Nucleus accumbens (tissue), 56 donors: Measurements from ENCODE around the gene SRCAP.

Experiments
- DNase-seq, 56 donors: peaks; one replicate each; lab custom pipeline; 2025; lab: John Stamatoyannopoulos, UW

SRCAP gene

GRCh38 chr16:30728321-30728720 is 29.4 kb downstream of the SRCAP start:
- DNase-seq = no peak

GRCh38 chr16:30728899-30729672 is 30.1 kb downstream of the SRCAP start:
- no peak for DNase-seq

GRCh38 chr16:30731411-30731810 is 32.4 kb downstream of the SRCAP start:
- no peak for DNase-seq

GRCh38 chr16:30736995-30737793 is 38.2 kb downstream of the SRCAP start:
- DNase-seq = no peak

- no peak for DNase-seq
These were observed 39.0 kb downstream of the SRCAP start for GRCh38 chr16:30737794-30738648.

GRCh38 chr16:30738984-30739951 is 40.3 kb downstream of the SRCAP start:
- no peak for DNase-seq

- peak in 2 of 56 donors; percentile 6 to 26 for DNase-seq
These were observed 41.6 kb downstream of the SRCAP start for GRCh38 chr16:30740364-30741251.

GRCh38 chr16:30741461-30741914 is 42.5 kb downstream of the SRCAP start:
- no peak for DNase-seq

- no peak for DNase-seq
These were observed 44.7 kb downstream of the SRCAP start for GRCh38 chr16:30743716-30744115.

- no peak for DNase-seq
These were observed 45.2 kb downstream of the SRCAP start for GRCh38 chr16:30744183-30744582.

- DNase-seq = no peak
These were observed 46.1 kb downstream of the SRCAP start for GRCh38 chr16:30745082-30745481.

GRCh38 chr16:30746638-30747175 is 47.7 kb downstream of the SRCAP start:
- DNase-seq = no peak

- no peak for DNase-seq
These were observed 48.4 kb downstream of the SRCAP start for GRCh38 chr16:30747331-30747730.

GRCh38 chr16:30747799-30748633 is 49.0 kb downstream of the SRCAP start, which contains the start of gene PHKG2:
Gene PHKG2, plus strand, starts transcription at chr16:30748425. Its CDS starts 396 bp downstream, at chr16:30748821.
- peak; percentile 86 to 99 (median 98) for DNase-seq

GRCh38 chr16:30748634-30749445 is 49.9 kb downstream of the SRCAP start:
- peak in 3 of 56 donors; percentile 53 to 57 (median 54) for DNase-seq

GRCh38 chr16:30750201-30750600 is 51.2 kb downstream of the SRCAP start:
- DNase-seq = no peak
